MM.1S (cell line): Measurements from ENCODE around the gene FAM186B.

Source experiments
- DNase-seq: peaks from one replicate; pipeline ENCODE4 v3.0.0-alpha.2; 2015
- H2AFZ ChIP-seq: fragments of 300-600 bp; sonication (generic); 2 replicates; pipeline ENCODE4 v1.6.0; 2016; ENCODE audit warnings: antibody characterized with exemption, low read length
- H3F3A ChIP-seq: fragments of 300-600 bp; sonication (generic); 2 replicates; pipeline ENCODE4 v1.6.1; 2016; ENCODE audit warnings: mild to moderate bottlenecking, antibody characterized with exemption, low read length, moderate library complexity, mixed read lengths; ENCODE audit not compliant: insufficient read depth
- H3K27ac ChIP-seq: fragments of 300-600 bp; sonication (generic); 2 replicates; pipeline ENCODE4 v1.5.1; 2016; ENCODE audit warnings: mild to moderate bottlenecking, low read length
- H3K27me3 ChIP-seq: fragments of 300-600 bp; sonication (generic); replicated peaks from 2 replicates; pipeline ENCODE4 v1.6.0; 2016; ENCODE audit warnings: low read length; ENCODE audit not compliant: insufficient read depth
- H3K36me3 ChIP-seq: fragments of 300-600 bp; sonication (generic); replicated peaks from 2 replicates; pipeline ENCODE4 v1.6.1; 2016; ENCODE audit warnings: mild to moderate bottlenecking, low read length, mixed read lengths; ENCODE audit not compliant: insufficient read depth
- H3K4me1 ChIP-seq: fragments of 300-600 bp; sonication (generic); 2 replicates; pipeline ENCODE4 v1.6.1; 2016; ENCODE audit warnings: low read length, mixed read lengths
- H3K4me2 ChIP-seq: fragments of 300-600 bp; sonication (generic); 2 replicates; pipeline ENCODE4 v1.6.0; 2016; ENCODE audit warnings: low read depth, low read length
- H3K4me3 ChIP-seq: fragments of 300-600 bp; sonication (generic); 2 replicates; pipeline ENCODE4 v1.5.1; 2016; ENCODE audit warnings: low read length, mixed read lengths
- H3K79me2 ChIP-seq: fragments of 300-600 bp; sonication (generic); 2 replicates; pipeline ENCODE4 v1.6.1; 2016; ENCODE audit warnings: mixed run types, low read length, mixed read lengths
- H3K9ac ChIP-seq: fragments of 300-600 bp; sonication (generic); 2 replicates; pipeline ENCODE4 v1.6.1; 2016; ENCODE audit warnings: low read length, mixed read lengths
- H3K9me2 ChIP-seq: fragments of 300-600 bp; sonication (generic); replicated peaks from 2 replicates; pipeline ENCODE4 v1.6.1; 2016; ENCODE audit warnings: mild to moderate bottlenecking, low read length, mixed read lengths; ENCODE audit not compliant: insufficient read depth
- H3K9me3 ChIP-seq: fragments of 300-600 bp; sonication (generic); replicated peaks from 2 replicates; pipeline ENCODE4 v1.6.1; 2016; ENCODE audit warnings: mild to moderate bottlenecking, low read length, mixed read lengths; ENCODE audit not compliant: insufficient read depth
- H4K20me1 ChIP-seq: fragments of 300-600 bp; sonication (generic); 2 replicates; pipeline ENCODE4 v1.6.1; 2016; ENCODE audit warnings: mild to moderate bottlenecking, low read length, moderate library complexity, mixed read lengths; ENCODE audit not compliant: insufficient read depth
- EZH2 ChIP-seq: fragments of 300-600 bp; sonication (generic); optimal IDR thresholded peaks from 2 replicates; pipeline ENCODE3; 2017; ENCODE audit warnings: low read depth, mild to moderate bottlenecking, antibody characterized with exemption, low read length, mixed read lengths
- EZH2phosphoT487 ChIP-seq: fragments of 300-600 bp; sonication (generic); IDR thresholded peaks from 2 replicates; pipeline ENCODE4 v1.6.1; 2018; ENCODE audit warnings: antibody characterized with exemption, low read length
- TF ChIP-seq, protein P1 (sequence below): fragments of 300-600 bp; sonication (generic); IDR thresholded peaks from 2 replicates; pipeline ENCODE4 v1.5.1; 2016; ENCODE audit warnings: antibody characterized with exemption, low read length, mixed read lengths

Gene FAM186B

DNA sequence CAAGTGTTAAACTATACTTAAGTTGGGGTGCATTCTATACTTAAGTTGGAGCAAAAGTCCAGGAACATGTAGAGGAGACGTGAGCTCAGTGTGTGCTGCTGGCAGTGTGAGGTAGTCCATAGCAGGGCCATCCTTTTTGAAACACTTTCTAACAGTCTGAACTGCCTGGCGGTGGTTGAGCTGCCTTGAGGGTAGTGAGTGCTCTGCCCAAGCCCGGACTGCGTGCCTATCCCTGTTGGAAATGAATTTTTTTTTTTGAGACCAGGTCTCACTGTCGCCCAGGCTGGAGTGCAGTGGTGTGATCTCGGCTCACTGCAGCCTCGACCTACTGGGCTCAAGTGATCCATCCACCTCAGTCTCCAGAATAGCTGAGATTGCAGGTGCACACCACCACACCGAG is 52.5 kb downstream of the FAM186B start:
- Histone ChIP-seq H2AFZ (no peak overlapping the region), H3K27ac (no peak overlapping the region), H3K36me3 (no peaks in the 10 kb centered on the region), H3K4me2 (no peak overlapping the region), H3K79me2 (no peaks in the 10 kb centered on the region), H3F3A (no peaks in the 10 kb centered on the region), H3K9ac (no peak overlapping the region), H3K9me3 (no peaks in the 10 kb centered on the region), H3K27me3 (peaks cover 48% of the 10 kb centered on the region), H3K4me1 (no peaks in the 10 kb centered on the region), H4K20me1 (no peaks in the 10 kb centered on the region), H3K4me3 (no peak overlapping the region), H3K9me2 (no peaks in the 10 kb centered on the region)
- TF ChIP-seq, protein P1, sequence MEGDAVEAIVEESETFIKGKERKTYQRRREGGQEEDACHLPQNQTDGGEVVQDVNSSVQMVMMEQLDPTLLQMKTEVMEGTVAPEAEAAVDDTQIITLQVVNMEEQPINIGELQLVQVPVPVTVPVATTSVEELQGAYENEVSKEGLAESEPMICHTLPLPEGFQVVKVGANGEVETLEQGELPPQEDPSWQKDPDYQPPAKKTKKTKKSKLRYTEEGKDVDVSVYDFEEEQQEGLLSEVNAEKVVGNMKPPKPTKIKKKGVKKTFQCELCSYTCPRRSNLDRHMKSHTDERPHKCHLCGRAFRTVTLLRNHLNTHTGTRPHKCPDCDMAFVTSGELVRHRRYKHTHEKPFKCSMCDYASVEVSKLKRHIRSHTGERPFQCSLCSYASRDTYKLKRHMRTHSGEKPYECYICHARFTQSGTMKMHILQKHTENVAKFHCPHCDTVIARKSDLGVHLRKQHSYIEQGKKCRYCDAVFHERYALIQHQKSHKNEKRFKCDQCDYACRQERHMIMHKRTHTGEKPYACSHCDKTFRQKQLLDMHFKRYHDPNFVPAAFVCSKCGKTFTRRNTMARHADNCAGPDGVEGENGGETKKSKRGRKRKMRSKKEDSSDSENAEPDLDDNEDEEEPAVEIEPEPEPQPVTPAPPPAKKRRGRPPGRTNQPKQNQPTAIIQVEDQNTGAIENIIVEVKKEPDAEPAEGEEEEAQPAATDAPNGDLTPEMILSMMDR: no peak
- TF ChIP-seq EZH2: no peak
- no peak for TF ChIP-seq EZH2phosphoT487
- DNase-seq: no peak

DNA sequence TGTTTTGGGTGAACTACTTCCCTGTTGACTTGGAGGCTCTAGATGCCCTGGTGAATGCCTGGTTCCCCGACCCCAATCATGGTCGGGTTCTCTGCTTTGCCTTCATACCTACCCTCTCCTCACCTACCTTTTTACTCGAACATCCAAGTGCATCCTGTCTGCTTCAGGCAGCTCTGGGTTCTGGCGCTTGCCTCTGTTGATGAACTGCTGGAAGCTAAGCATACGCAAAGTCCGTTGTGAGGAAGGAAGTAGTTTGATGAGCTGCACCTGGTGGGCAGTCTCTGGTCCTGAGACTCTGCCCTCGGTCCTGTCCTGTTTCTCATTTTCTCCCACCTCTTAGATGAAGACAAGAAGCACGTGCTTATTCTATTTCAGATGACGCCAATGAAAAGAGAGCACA is 53.0 kb downstream of the FAM186B start:
- H3K4me1 ChIP-seq: no peaks in the 10 kb centered on the region
- H4K20me1 ChIP-seq: no peaks in the 10 kb centered on the region
- DNase-seq: no peak
- H3K9me2 ChIP-seq: no peaks in the 10 kb centered on the region
- no peak overlapping the region for H3K9ac ChIP-seq
- H3F3A ChIP-seq: no peaks in the 10 kb centered on the region
- TF ChIP-seq EZH2phosphoT487: no peak
- TF ChIP-seq, protein P1: no peak
- no peak for TF ChIP-seq EZH2
- no peaks in the 10 kb centered on the region for H3K9me3 ChIP-seq
- H3K27me3 ChIP-seq: peaks cover 53% of the 10 kb centered on the region
- no peaks in the 10 kb centered on the region for H3K79me2 ChIP-seq
- no peaks in the 10 kb centered on the region for H3K36me3 ChIP-seq
- H3K27ac ChIP-seq: no peak overlapping the region
- H2AFZ ChIP-seq: no peak overlapping the region
- no peak overlapping the region for H3K4me2 ChIP-seq
- H3K4me3 ChIP-seq: no peak overlapping the region

DNA sequence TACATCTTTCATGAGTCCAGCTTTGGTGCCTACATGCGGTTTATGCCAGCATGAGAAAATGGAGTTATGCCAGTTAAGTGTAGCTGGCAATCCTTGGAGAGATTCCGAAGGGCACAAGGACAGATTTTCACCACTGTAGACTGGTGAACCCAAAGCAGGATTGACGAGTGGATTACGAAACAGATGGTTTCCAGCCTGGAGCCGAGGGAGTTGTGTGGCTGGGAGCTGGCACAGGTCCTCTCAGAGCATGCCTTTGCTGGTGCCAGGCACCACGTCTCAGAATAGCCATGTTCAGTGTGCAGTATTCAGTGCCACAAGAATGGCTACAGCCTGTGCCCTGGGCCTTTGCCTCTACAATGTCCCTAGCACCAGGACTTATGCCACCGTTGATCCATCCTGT is 53.4 kb downstream of the FAM186B start:
- no peak overlapping the region for H3K4me3 ChIP-seq
- H3K9ac ChIP-seq: no peak overlapping the region
- H3K36me3 ChIP-seq: no peaks in the 10 kb centered on the region
- H3K27ac ChIP-seq: no peak overlapping the region
- DNase-seq: no peak
- H3K9me2 ChIP-seq: no peaks in the 10 kb centered on the region
- H2AFZ ChIP-seq: no peak overlapping the region
- TF ChIP-seq EZH2phosphoT487 (no peak), EZH2 (no peak)
- TF ChIP-seq, protein P1: no peak
- H3F3A ChIP-seq: no peaks in the 10 kb centered on the region
- H3K9me3 ChIP-seq: no peaks in the 10 kb centered on the region
- H3K4me2 ChIP-seq: no peak overlapping the region
- no peaks in the 10 kb centered on the region for H3K4me1 ChIP-seq
- no peaks in the 10 kb centered on the region for H4K20me1 ChIP-seq
- peaks cover 54% of the 10 kb centered on the region for H3K27me3 ChIP-seq
- no peaks in the 10 kb centered on the region for H3K79me2 ChIP-seq
